ENCODE results near the gene TRIM44.
"Not testable (repeated sequence)": the region's sequence is repeated elsewhere in the genome, so short reads cannot be mapped to it uniquely, and the experiment has no call there.

Gene TRIM44

DNA sequence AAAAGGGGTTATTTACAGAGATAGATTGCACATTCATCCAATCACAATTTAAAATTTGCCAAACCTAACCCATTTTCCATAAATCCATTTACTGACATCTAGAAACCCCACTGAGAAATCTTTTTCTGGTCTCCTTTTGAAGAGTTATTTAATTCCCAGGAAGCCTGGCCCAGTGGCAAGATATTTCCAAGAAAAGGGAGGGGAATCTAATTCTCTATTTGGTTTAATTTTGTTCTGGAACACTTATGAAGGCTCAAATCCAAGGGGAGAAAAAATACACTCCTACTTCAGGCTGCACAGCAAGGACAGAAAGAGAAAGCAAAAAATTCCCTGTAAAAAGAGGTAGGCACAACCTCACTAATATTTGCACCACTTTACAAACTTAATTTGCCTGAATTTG lies 193.1 kb downstream of the TRIM44 start:
- DNase-seq (ENCODE audit: low read depth) = no peak

DNA sequence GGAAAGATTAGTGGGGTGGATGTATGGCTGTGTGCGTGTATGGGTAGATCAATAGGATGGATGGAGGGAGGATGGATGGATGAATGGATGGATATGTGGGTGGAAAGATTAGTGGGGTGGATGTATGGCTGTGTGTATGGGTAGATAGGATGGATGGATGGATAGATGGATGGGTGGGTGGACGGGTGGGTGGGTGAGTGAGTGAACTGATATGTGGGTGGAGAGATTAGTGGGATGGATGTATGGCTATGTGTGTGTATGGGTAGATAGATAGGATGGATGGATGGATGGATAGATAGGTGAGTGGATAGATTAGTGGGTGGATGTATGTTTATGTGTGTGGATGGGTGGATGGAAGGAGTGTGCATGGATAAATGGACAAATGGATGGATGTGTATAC lies 193.7 kb downstream of the TRIM44 start:
- no peak for DNase-seq (ENCODE audit: low read depth)

DNA sequence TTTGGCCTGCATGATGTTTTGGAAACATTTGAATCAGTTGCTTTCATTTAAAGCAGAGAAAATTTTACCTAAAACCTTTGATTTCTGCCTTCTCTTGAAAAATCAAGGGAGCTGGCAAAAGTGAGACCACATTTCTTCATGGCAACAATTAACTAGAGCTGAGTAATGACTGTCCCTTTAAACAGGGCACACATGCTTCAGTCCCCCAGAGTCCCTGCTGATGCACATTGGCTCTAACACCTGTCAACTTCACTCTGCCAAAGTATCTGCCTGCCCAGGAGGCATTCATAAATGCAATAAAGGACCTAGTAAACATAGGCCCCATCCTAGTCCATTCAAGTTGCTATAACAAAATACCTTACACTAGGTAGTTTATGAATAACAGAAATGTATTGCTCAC lies 194.2 kb downstream of the TRIM44 start:
- DNase-seq (ENCODE audit: low read depth) = no peak

DNA sequence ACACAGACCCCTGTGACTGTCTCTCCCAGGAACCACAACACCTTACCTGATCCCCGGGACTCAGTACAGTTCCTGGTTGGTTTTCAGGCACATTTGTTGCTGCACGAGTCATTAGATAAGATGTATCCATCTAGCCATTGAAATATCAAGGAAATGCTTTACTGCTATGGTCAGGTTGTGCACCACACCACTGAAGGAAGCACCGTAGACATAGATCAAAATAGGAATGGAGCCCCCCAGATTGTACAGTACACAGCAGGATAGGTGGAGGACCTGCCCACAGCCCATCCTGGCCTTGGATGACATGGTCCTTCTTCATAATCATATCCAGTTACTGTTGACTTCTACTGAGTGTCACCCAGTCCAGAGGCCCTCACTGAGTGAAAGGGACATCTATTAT lies 195.3 kb downstream of the TRIM44 start:
- DNase-seq (ENCODE audit: low read depth) = no peak

DNA sequence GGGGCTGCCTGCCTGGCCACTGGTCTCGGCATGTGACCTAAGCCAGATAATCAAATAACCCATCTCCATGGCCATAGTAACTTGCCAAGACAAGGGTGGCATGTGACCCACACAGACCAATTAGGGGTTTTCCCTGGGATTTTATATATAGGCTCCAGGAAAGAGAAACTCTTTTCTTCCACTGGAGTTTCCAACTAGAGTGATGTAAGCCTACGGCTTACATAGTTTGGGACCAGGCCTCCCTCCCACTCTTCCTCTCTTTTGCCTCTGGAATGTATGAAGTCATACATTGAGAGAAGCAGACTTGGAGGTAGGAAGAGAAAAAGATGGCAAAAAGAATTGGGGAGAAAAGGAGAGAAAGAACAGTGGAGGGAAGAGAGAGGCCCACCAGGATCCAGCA lies 196.7 kb downstream of the TRIM44 start:
- no peak for DNase-seq (ENCODE audit: low read depth)

DNA sequence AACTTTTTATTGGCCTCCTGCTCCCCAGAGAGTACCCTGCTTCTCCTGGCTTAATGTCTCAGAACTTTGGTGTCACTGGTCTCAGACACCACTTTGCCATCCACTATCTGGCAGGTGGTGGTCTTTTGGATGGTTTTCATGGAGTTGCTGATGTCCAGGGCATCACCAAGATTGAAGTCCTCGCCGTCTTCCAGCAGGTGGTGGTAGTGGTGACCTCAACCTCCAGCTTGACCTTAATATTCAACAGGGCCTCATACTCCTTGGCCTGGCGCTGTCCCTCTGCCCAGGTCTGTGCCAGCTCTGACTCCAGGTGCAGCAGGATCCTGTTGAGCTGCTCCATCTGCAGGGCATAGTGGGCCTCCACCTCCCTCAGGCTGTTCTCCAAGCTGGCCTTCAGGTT lies 197.6 kb downstream of the TRIM44 start:
- DNase-seq (ENCODE audit: low read depth) = not testable (repeated sequence)

DNA sequence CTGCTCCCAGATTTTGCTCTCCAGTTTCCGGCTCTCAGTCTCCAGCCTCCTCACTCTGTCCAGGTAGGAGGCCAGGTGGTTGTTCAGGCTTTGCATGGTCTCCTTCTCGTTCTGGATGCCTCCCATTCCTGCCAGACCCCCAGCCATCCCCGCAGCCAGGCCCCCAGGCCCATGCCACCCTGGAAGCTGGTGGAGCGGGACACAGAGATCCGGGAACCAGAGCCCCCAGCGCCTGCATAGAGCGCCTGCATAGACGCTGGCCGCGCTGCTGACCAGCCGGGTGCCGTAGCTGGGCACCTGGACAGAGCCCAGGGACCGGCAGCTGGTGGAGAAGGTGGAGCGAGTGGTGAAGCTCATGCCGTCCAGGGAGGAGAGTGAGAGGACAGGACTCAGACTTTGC lies 198.6 kb downstream of the TRIM44 start:
- DNase-seq (ENCODE audit: low read depth) = no peak

DNA sequence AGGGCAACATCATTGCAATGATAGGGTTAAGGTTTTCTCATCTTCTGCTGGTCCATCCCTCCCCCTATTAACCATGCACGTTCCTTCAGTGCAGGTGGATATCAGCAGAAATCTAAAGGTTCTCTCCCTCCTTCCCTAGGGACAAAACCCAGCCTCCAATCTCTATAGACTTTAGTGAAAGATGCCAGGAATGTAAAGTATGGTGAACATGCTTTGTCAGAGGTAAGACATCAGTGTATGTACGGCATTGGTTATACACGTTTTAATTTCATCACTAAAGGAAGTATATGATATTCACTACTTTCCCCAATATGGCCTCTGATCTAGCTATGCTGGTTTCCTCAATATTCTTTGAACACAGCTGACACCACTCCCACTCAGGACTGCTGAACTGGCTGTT lies 200.1 kb downstream of the TRIM44 start:
- DNase-seq (ENCODE audit: low read depth) = no peak

DNA sequence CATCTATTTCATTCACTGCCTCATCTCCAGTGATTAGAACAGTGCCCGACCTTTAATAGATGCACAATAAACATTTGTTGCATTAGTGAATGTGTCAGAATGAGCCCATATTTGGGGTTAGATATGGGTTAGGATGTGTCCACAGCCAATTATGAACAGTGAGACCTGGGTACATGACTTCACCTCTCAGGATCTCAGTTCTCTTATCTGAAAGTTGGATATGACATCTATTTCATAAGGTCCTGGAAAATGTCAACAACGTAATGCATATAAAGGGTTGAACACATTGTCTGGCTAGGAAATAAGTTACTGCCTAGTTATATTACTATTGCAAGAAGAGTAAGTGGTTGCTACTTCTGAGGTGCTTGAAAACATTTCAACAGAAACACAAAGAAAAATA lies 201.6 kb downstream of the TRIM44 start:
- no peak for DNase-seq (ENCODE audit: low read depth)

DNA sequence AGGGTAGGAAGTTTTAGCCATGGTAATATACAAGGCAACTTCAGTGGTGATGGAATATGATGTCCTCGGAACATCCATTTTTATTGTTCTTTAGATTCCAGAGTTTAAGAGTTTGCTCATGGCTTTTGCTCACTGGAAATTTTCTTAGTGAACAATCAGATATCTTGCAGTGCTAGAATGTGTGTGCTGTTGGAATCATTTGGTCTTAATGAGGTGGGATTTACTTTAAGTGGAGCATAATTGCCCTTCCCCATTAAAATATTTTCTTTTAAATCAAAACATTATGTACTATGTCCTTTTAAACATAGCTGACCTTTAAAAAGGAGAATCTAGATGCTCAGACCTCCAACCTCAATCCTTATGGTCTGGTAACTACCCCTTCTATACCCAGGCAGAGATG lies 204.0 kb downstream of the TRIM44 start:
- DNase-seq (ENCODE audit: low read depth) = no peak
